Retinal pigment epithelial cell (primary cell): Measurements from ENCODE around the gene AGAP1.

Experiments
- DNase-seq: peaks from one replicate; pipeline ENCODE4 v3.0.0-alpha.2; 2010; ENCODE audit warnings: low read depth
- H3K4me3 ChIP-seq: 2 replicates; pipeline ENCODE4 v1.5.1; 2011; ENCODE audit warnings: mild to moderate bottlenecking, low read length, control low read depth, moderate library complexity
- CTCF ChIP-seq: conservative IDR thresholded peaks from 2 replicates; pipeline ENCODE4 v1.5.1; 2011; ENCODE audit warnings: low read depth, low read length, control low read depth, inconsistent platforms

Gene AGAP1

GRCh38 chr2:236171680-236172254, 677.9 kb downstream of the AGAP1 start:
- H3K4me3 ChIP-seq: no peak overlapping the region
- TF ChIP-seq CTCF: no peak

GRCh38 chr2:236172255-236173035, 678.6 kb downstream of the AGAP1 start:
- no peak for DNase-seq
- no peak overlapping the region for H3K4me3 ChIP-seq
- no peak for TF ChIP-seq CTCF

More at GRCh38 chr2:236171680-236172254, 677.9 kb downstream of the AGAP1 start:
- DNase-seq: no peak

- no peak for DNase-seq
- no peak for TF ChIP-seq CTCF
- H3K4me3 ChIP-seq: no peak overlapping the region
Observed at GRCh38 chr2:236173036-236173728, 679.3 kb downstream of the AGAP1 start.

- DNase-seq: no peak
- no peak for TF ChIP-seq CTCF
- no peak overlapping the region for H3K4me3 ChIP-seq
Observed at GRCh38 chr2:236173729-236174607, 680.1 kb downstream of the AGAP1 start.

- H3K4me3 ChIP-seq: no peak overlapping the region
- no peak for DNase-seq
- no peak for TF ChIP-seq CTCF
Observed at GRCh38 chr2:236175548-236176150, 681.8 kb downstream of the AGAP1 start.

GRCh38 chr2:236176417-236176816, 682.6 kb downstream of the AGAP1 start:
- no peak for DNase-seq
- H3K4me3 ChIP-seq: no peak overlapping the region
- TF ChIP-seq CTCF: peak; percentile 84
